Measurements from ENCODE around the gene COLGALT1. TPM values are rescaled to one million over a fixed set of nuclear protein-coding genes. Genes with fewer than 3 reads are reported as not detected.

The COLGALT1 gene
- total and polyA plus RNA-seq, 2 of the 8 experiments (the other 6 are each of a cell fraction or from before 2014, with no cell fraction given): 44.7 to 58.1 TPM

DNA sequence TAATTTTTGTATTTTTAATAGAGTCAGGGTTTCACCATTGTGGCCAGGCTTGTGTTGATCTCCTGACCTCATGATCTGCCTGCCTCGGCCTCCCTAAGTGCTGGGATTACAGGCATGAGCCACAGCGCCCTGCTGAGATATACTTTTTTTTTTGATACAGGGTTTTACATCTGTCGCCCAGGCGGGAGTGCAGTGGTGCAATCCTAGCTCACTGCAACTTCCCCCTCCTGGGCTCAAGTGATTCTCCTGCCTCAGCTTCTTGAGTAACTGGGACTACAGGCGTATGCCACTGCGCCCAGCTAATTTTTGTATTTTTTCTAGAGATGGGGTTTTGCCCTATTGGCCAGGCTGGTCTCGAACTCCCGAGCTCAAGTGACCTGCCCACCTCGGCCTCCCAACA, 2.0 kb downstream of the COLGALT1 start:
- Histone ChIP-seq H2AK5ac (ENCODE audit: low read depth, low read length) (no peak overlapping the region), H2BK20ac (ENCODE audit: low read length) (no peak overlapping the region), H2BK12ac (ENCODE audit: low read depth, low read length) (no peak overlapping the region), H3K79me2 (ENCODE audit: control insufficient read depth in 1 of 2, insufficient read depth in 2 of 2, low read length in 2 of 2) (no peaks in the 10 kb centered on the region; a peak in 1 of 4 replicates), H3K4me2 (ENCODE audit: insufficient read depth in 1 of 2, low read depth in 2 of 2, low read length in 2 of 2) (no peak overlapping the region), H2BK5ac (ENCODE audit: low read depth, low read length) (no peak overlapping the region), H2BK15ac (ENCODE audit: low read length) (no peak overlapping the region), H4K91ac (replicated peaks; ENCODE audit: insufficient read length, low read length) (no peak overlapping the region), H3K9ac (replicated peaks in 1 of 4; ENCODE audit: extremely low read depth in 1 of 4, low read depth in 3 of 4, low read length in 3 of 4) (no peak overlapping the region), H3K56ac (replicated peaks; ENCODE audit: insufficient read length, low read depth, low read length) (no peak overlapping the region), H3K23me2 (ENCODE audit: low read depth, low read length) (peaks cover 9% of the 10 kb centered on the region; the same call in 1 of the 2 replicates), H4K5ac (ENCODE audit: insufficient read length, low read depth, low read length) (no peak overlapping the region), H3K27me3 (replicated peaks in 1 of 4; ENCODE audit: control insufficient read depth in 3 of 4, extremely low read depth in 1 of 4, insufficient read depth in 3 of 4, low read length in 3 of 4) (peaks cover 0 to 7% (median 2%) of the 10 kb centered on the region in 4 experiments; a peak in 2 of 7 replicates), H3K4me1 (replicated peaks in 1 of 4; ENCODE audit: control insufficient read depth in 3 of 4, insufficient read depth in 4 of 4, low read length in 3 of 4) (peaks cover 0 to 7% (median 3%) of the 10 kb centered on the region in 4 experiments; a peak in 5 of 7 replicates), H2BK120ac (replicated peaks; ENCODE audit: low read depth, low read length) (no peak overlapping the region), H4K8ac (ENCODE audit: extremely low read depth, insufficient read depth, low read length) (no peak overlapping the region), H2AFZ (ENCODE audit: low read length) (no peak overlapping the region), H3K4ac (replicated peaks; ENCODE audit: insufficient read length, low read depth, low read length) (no peak overlapping the region), H3K79me1 (ENCODE audit: low read depth, low read length) (no peaks in the 10 kb centered on the region), H3K14ac (ENCODE audit: insufficient read length) (no peak overlapping the region), H3K36me3 (ENCODE audit: control insufficient read depth in 2 of 4, insufficient read depth in 4 of 4, low read length in 3 of 4) (peaks cover 0 to 4% (median 0%) of the 10 kb centered on the region in 4 experiments; a peak in 1 of 8 replicates), H4K20me1 (replicated peaks in 1 of 2; ENCODE audit: control insufficient read depth in 1 of 2, insufficient read depth in 2 of 2, low read length in 2 of 2) (peaks cover 2 to 4% of the 10 kb centered on the region in 2 experiments), H3K18ac (ENCODE audit: extremely low read depth, low read length) (no peak overlapping the region), H3K4me3 (ENCODE audit: extremely low read depth in 1 of 4, insufficient read depth in 2 of 4, low read depth in 3 of 4, low read length in 4 of 4) (no peak overlapping the region), H3K27ac (ENCODE audit: low read depth, low read length) (no peak overlapping the region), H3K9me3 (ENCODE audit: insufficient read depth in 2 of 2, low read depth in 1 of 2, low read length in 1 of 2) (no peaks in the 10 kb centered on the region), H3K23ac (ENCODE audit: insufficient read length) (no peak overlapping the region)
- DNase-seq (ENCODE audit: low read depth in 1 of 2, low spot score in 2 of 2): no peak
- WGBS, 2 experiments (ENCODE audit: extremely low coverage in 1 of 2, insufficient coverage in 1 of 2, insufficient read length in 1 of 2, insufficient replicate concordance in 2 of 2, low coverage in 1 of 2, low lambda C conversion rate in 2 of 2, missing lambda C conversion rate in 1 of 2): 92% methylated on average over 9 of the region's 9 CpGs; no CpG with 5 or more reads in 1 of the 2 experiments
- no peak for FAIRE-seq
- no peak for TF ChIP-seq YY1 (IDR thresholded peaks at IDR 0.05; ENCODE audit: low read depth, low read length)
- TF ChIP-seq CREB1 (IDR thresholded peaks at IDR 0.05): no peak
- no peak for TF ChIP-seq BACH1 (IDR thresholded peaks at IDR 0.05; ENCODE audit: low read length)
- no peak for TF ChIP-seq SP2 (IDR thresholded peaks at IDR 0.05; ENCODE audit: low read length)
- TF ChIP-seq TAF1 (IDR thresholded peaks at IDR 0.05; ENCODE audit: low read depth, low read length): no peak
- no peak for TF ChIP-seq CBX5 (IDR thresholded peaks at IDR 0.05; ENCODE audit: low read depth, low read length)
- TF ChIP-seq SRF (IDR thresholded peaks at IDR 0.05; ENCODE audit: low read depth, low read length): no peak
- TF ChIP-seq BCL11A (IDR thresholded peaks at IDR 0.05; ENCODE audit: low read depth in 2 of 2, low read length in 2 of 2): no peak
- TF ChIP-seq KDM1A (IDR thresholded peaks at IDR 0.05; ENCODE audit: borderline replicate concordance, low read length): no peak
- TF ChIP-seq, protein P1, sequence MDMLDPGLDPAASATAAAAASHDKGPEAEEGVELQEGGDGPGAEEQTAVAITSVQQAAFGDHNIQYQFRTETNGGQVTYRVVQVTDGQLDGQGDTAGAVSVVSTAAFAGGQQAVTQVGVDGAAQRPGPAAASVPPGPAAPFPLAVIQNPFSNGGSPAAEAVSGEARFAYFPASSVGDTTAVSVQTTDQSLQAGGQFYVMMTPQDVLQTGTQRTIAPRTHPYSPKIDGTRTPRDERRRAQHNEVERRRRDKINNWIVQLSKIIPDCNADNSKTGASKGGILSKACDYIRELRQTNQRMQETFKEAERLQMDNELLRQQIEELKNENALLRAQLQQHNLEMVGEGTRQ (IDR thresholded peaks at IDR 0.05; ENCODE audit: low read length): no peak
- no peak for TF ChIP-seq NANOG (IDR thresholded peaks at IDR 0.05; ENCODE audit: insufficient read depth, low read depth, low read length, poor library complexity, severe bottlenecking)
- TF ChIP-seq POLR2AphosphoS5 (IDR thresholded peaks at IDR 0.05; ENCODE audit: low read depth, low read length): no peak
- TF ChIP-seq RAD21 (IDR thresholded peaks at IDR 0.05 in 1 of 2, conservative IDR thresholded peaks at IDR 0.05 in 1 of 2; ENCODE audit: low read depth in 2 of 2, low read length in 2 of 2): no peak
- TF ChIP-seq JUND (IDR thresholded peaks at IDR 0.05; ENCODE audit: low read length): no peak
- ChIA-PET CTCF (ENCODE audit: partially characterized antibody) (interaction anchor here (0.6 to 4.8 kb wide), 10 partner anchors 10 to 843 kb away, joined by 3 to 28 read pairs (median 4); no protein-coding TSS in a partner anchor), POLR2A (ENCODE audit: partially characterized antibody) (interaction anchor here (1.5 kb wide), 1 partner anchor 58 kb away, joined by 3 read pairs; no protein-coding TSS in a partner anchor)
